Ovary (tissue), 9 donors: ENCODE data around the gene LHFPL5. TPM values are rescaled to one million over a fixed set of nuclear protein-coding genes. Genes with fewer than 3 reads are reported as not detected.

ENCODE experiments used
- DNase-seq, 5 donors: peaks; one replicate each; pipeline ENCODE4 v3.0.0-alpha.2; 2019 to 2020
- H3K27ac ChIP-seq, 2 donors: fragments of 200-600 bp; one replicate each; pipeline versions ENCODE4 v1.5.1 to v1.8.0; 2019 to 2022
- H3K27me3 ChIP-seq: fragments of 200-600 bp; one replicate; pipeline ENCODE4 v1.8.0; 2022
- H3K36me3 ChIP-seq: fragments of 200-600 bp; sonication (generic); one replicate; pipeline ENCODE4 v1.5.1; 2019
- H3K4me1 ChIP-seq: one replicate; pipeline ENCODE4 v1.8.1; 2013; ENCODE audit warnings: mild to moderate bottlenecking, moderate library complexity; ENCODE audit not compliant: insufficient read depth
- H3K4me3 ChIP-seq: fragments of 200-600 bp; sonication (generic); one replicate; pipeline ENCODE4 v1.5.1; 2017
- H3K9me3 ChIP-seq, 2 donors: fragments of 200-600 bp in 1 of 2; sonication (generic) in 1 of 2; one replicate each; pipeline versions ENCODE4 v1.5.1 to v1.8.1; 2013 to 2019; ENCODE audit warnings: mild to moderate bottlenecking in 1 of 2, moderate library complexity in 1 of 2
- CTCF ChIP-seq, 3 donors: fragments of 450-650 bp in 2 of 3; fragments of 200-600 bp in 1 of 3; IDR thresholded peaks; one replicate each; pipeline versions ENCODE4 v1.5.1 to v1.8.0; 2016 to 2022; ENCODE audit warnings: antibody characterized with exemption in 3 of 3, mild to moderate bottlenecking in 1 of 3
- EP300 ChIP-seq: sonication (generic); formaldehyde crosslinking; IDR thresholded peaks from one replicate; pipeline ENCODE4 v1.6.1; 2017; ENCODE audit warnings: antibody characterized with exemption
- POLR2A ChIP-seq: fragments of 450-650 bp; IDR thresholded peaks from one replicate; pipeline ENCODE4 v1.6.1; 2017; ENCODE audit warnings: antibody characterized with exemption, mild to moderate bottlenecking, moderate library complexity
- WGBS, 3 donors: extraction: QIAGEN DNeasy Blood & Tissue Kit in 1 of 3; methylation state at CpG; one replicate each; pipeline versions ENCODE4 v1.1.5 to v1.1.7; 2013 to 2017; 5-methylcytosine and 5-hydroxymethylcytosine counted together
- intact Hi-C, 4 donors: fragments of 100-400 bp; cut with DNase I; formaldehyde crosslinking; loops; one replicate each; pipeline versions ENCODE4 v1.11.0 to v1.15.1; 2022 to 2023
- polyA plus RNA-seq, 2 donors: library from polyadenylated mRNA; stranded (reverse); fragments of 200-250 nt in 1 of 2; fragments of 350-450 nt in 1 of 2; fragmentation: Illumina TruSeq in 1 of 2; extraction: RNeasy Lipid Tissue Mini Kit (QIAGEN cat#74804) in 1 of 2; gene quantifications; one replicate each; pipeline ENCODE4 v1.2.3, GENCODE V29; 2013 to 2014
- total RNA-seq, 7 donors: library from RNA; depleted of rRNA in 2 of 7; stranded (reverse); fragments of >200 nt in 2 of 7; fragmentation: NEBNext Ultra II Directional in 3 of 7; extraction: Animal tissue kit (Norgen Biotek cat#: 25700) in 3 of 7; gene quantifications; one replicate each; pipeline versions ENCODE4 v1.1.0 to v1.2.4, GENCODE V29; 2016 to 2023
- donor health status: DM: no; HTN: no; CAD: no; lungs with moderate emphysema.
- donor health status: DM: no; HTN: no; CAD: no.
- donor health status: Bipolar disorder and iron deficiency.
- donor health status: DM: yes; HTN: yes; CAD: no.
- donor health status: DM: no; HTN: no; CAD: no.
- donor health status: DM: yes; HTN: yes; CAD: no.

Gene LHFPL5
- total and polyA plus RNA-seq, 9 donors = not detected

- intact Hi-C loops = no loop called here
- H3K27me3 ChIP-seq = no peaks in the 10 kb centered on the region
- no peaks in the 10 kb centered on the region for H3K9me3 ChIP-seq
- TF ChIP-seq EP300 (no peak), CTCF (IDR thresholded peaks at IDR 0.05) (no peak), POLR2A (no peak)
- H3K4me3 ChIP-seq = no peak overlapping the region
- DNase-seq = no peak
- no peaks in the 10 kb centered on the region for H3K4me1 ChIP-seq
- H3K27ac ChIP-seq = no peak overlapping the region
- H3K36me3 ChIP-seq = no peaks in the 10 kb centered on the region
- WGBS, 3 donors = 85 to 91% (median 87%) methylated on average over 11 of the region's 11 CpGs
Measured at GRCh38 chr6:35795453-35796071, 9.6 kb upstream of the LHFPL5 start.

GRCh38 chr6:35796236-35796635 is 8.9 kb upstream of the LHFPL5 start:
- intact Hi-C loops = no loop called here
- Histone ChIP-seq H3K27ac (no peak overlapping the region), H3K9me3 (no peaks in the 10 kb centered on the region), H3K4me1 (no peaks in the 10 kb centered on the region), H3K27me3 (no peaks in the 10 kb centered on the region), H3K4me3 (no peak overlapping the region), H3K36me3 (no peaks in the 10 kb centered on the region)
- DNase-seq = no peak
- TF ChIP-seq CTCF (IDR thresholded peaks at IDR 0.05) = no peak
- no peak for TF ChIP-seq EP300
- TF ChIP-seq POLR2A = no peak
- 70 to 80% (median 74%) methylated on average over 4 of the region's 4 CpGs for WGBS, 3 donors

- Histone ChIP-seq H3K4me1 (no peaks in the 10 kb centered on the region), H3K9me3 (no peaks in the 10 kb centered on the region), H3K36me3 (no peaks in the 10 kb centered on the region), H3K27me3 (no peaks in the 10 kb centered on the region), H3K27ac (no peak overlapping the region), H3K4me3 (no peak overlapping the region)
- TF ChIP-seq CTCF (IDR thresholded peaks at IDR 0.05) (no peak), EP300 (no peak), POLR2A (no peak)
- no peak for DNase-seq
- intact Hi-C loops = loop anchor here in 2 of 4 donors (1.0 kb wide), 1 partner anchor 11 kb away; no protein-coding TSS in a partner anchor
- WGBS, 3 donors = 78 to 82% (median 78%) methylated on average over 8 of the region's 8 CpGs
Measured at GRCh38 chr6:35797837-35798526, 7.2 kb upstream of the LHFPL5 start.

GRCh38 chr6:35798706-35799105 is 6.4 kb upstream of the LHFPL5 start:
- no peaks in the 10 kb centered on the region for H3K9me3 ChIP-seq
- WGBS, 3 donors = 68 to 73% (median 71%) methylated on average over 5 of the region's 5 CpGs
- no peaks in the 10 kb centered on the region for H3K36me3 ChIP-seq
- no peaks in the 10 kb centered on the region for H3K27me3 ChIP-seq
- H3K4me3 ChIP-seq = no peak overlapping the region
- intact Hi-C loops = loop anchor here in 2 of 4 donors (1.0 kb wide), 1 partner anchor 11 kb away; no protein-coding TSS in a partner anchor
- H3K4me1 ChIP-seq = no peaks in the 10 kb centered on the region
- DNase-seq = no peak
- H3K27ac ChIP-seq = no peak overlapping the region
- TF ChIP-seq POLR2A (no peak), EP300 (no peak), CTCF (IDR thresholded peaks at IDR 0.05) (no peak)
